ENCODE data around the gene BTBD9. TPM values are rescaled to one million over a fixed set of nuclear protein-coding genes. Genes with fewer than 3 reads are reported as not detected.

Gene BTBD9
- total and polyA plus RNA-seq, 2 experiments from 2014 or later = 8.4 to 10.1 TPM

GRCh38 chr6:38404900-38405556 is 234.7 kb downstream of the BTBD9 start:
- TF ChIP-seq CTCF (IDR thresholded peaks at IDR 0.05; ENCODE audit: low read depth, low read length) = no peak
- H3K27ac ChIP-seq = no peak overlapping the region
- no peak overlapping the region for H3K4me3 ChIP-seq
- H3K9me3 ChIP-seq (ENCODE audit: low read depth) = no peaks in the 10 kb centered on the region
- no peaks in the 10 kb centered on the region for H3K36me3 ChIP-seq
- H3K4me1 ChIP-seq (ENCODE audit: low read depth) = no peaks in the 10 kb centered on the region
- no peaks in the 10 kb centered on the region for H3K27me3 ChIP-seq
- peak in 1 of 2 donors; percentile 25 for DNase-seq (ENCODE audit: low read depth in 1 of 2, low spot score in 1 of 2)

- Histone ChIP-seq H3K9me3 (ENCODE audit: low read depth) (no peaks in the 10 kb centered on the region), H3K27ac (no peak overlapping the region), H3K36me3 (no peaks in the 10 kb centered on the region), H3K4me1 (ENCODE audit: low read depth) (no peaks in the 10 kb centered on the region), H3K4me3 (no peak overlapping the region), H3K27me3 (no peaks in the 10 kb centered on the region)
- DNase-seq (ENCODE audit: low read depth in 1 of 2, low spot score in 1 of 2) = peak in 1 of 2 donors; percentile 17
- TF ChIP-seq CTCF (IDR thresholded peaks at IDR 0.05; ENCODE audit: low read depth, low read length) = no peak
Measured at GRCh38 chr6:38404355-38404754, 235.4 kb downstream of the BTBD9 start.

- no peak for TF ChIP-seq CTCF (IDR thresholded peaks at IDR 0.05; ENCODE audit: low read depth, low read length)
- DNase-seq (ENCODE audit: low read depth in 1 of 2, low spot score in 1 of 2) = no peak
Measured at GRCh38 chr6:38403548-38403947, 236.2 kb downstream of the BTBD9 start.

GRCh38 chr6:38400764-38401163 is 239.0 kb downstream of the BTBD9 start:
- H3K4me3 ChIP-seq = no peak overlapping the region
- peaks cover 11% of the 10 kb centered on the region for H3K4me1 ChIP-seq (ENCODE audit: low read depth)
- H3K27me3 ChIP-seq = no peaks in the 10 kb centered on the region
- H3K36me3 ChIP-seq = no peaks in the 10 kb centered on the region
- H3K9me3 ChIP-seq (ENCODE audit: low read depth) = no peaks in the 10 kb centered on the region
- TF ChIP-seq CTCF (IDR thresholded peaks at IDR 0.05; ENCODE audit: low read depth, low read length) = no peak
- no peak overlapping the region for H3K27ac ChIP-seq
- DNase-seq (ENCODE audit: low read depth in 1 of 2, low spot score in 1 of 2) = no peak

More at GRCh38 chr6:38403548-38403947, 236.2 kb downstream of the BTBD9 start:
- no peaks in the 10 kb centered on the region for H3K36me3 ChIP-seq
- no peaks in the 10 kb centered on the region for H3K4me1 ChIP-seq (ENCODE audit: low read depth)
- no peak overlapping the region for H3K4me3 ChIP-seq
- H3K27ac ChIP-seq = no peak overlapping the region
- no peaks in the 10 kb centered on the region for H3K9me3 ChIP-seq (ENCODE audit: low read depth)
- no peaks in the 10 kb centered on the region for H3K27me3 ChIP-seq

GRCh38 chr6:38400101-38400500 is 239.6 kb downstream of the BTBD9 start:
- peaks cover 11% of the 10 kb centered on the region for H3K4me1 ChIP-seq (ENCODE audit: low read depth)
- H3K36me3 ChIP-seq = no peaks in the 10 kb centered on the region
- H3K4me3 ChIP-seq = no peak overlapping the region
- no peaks in the 10 kb centered on the region for H3K27me3 ChIP-seq
- DNase-seq (ENCODE audit: low read depth in 1 of 2, low spot score in 1 of 2) = no peak
- H3K27ac ChIP-seq = no peak overlapping the region
- no peak for TF ChIP-seq CTCF (IDR thresholded peaks at IDR 0.05; ENCODE audit: low read depth, low read length)
- H3K9me3 ChIP-seq (ENCODE audit: low read depth) = no peaks in the 10 kb centered on the region
